ENCODE measurements around the gene ZSCAN5B. TPM values are rescaled to one million over a fixed set of nuclear protein-coding genes. Genes with fewer than 3 reads are reported as not detected.

ZSCAN5B gene
- total RNA-seq, 1 donor from 2014 or later: not detected

GRCh38 chr19:56201973-56202372 lies 4.4 kb upstream of the ZSCAN5B start, which contains the start of gene ZSCAN5C:
Gene ZSCAN5C (plus strand): TSS chr19:56202273. CDS start chr19:56205914, 3,641 bp downstream.
- TF ChIP-seq CTCF (IDR thresholded peaks at IDR 0.05): no peak
- H3K4me1 Mint-ChIP-seq (ENCODE audit: unreplicated experiment): no peaks in the 10 kb centered on the region
- H3K4me3 Mint-ChIP-seq (ENCODE audit: unreplicated experiment): no peak within 1 kb of the TSS
- H3K27ac Mint-ChIP-seq (ENCODE audit: unreplicated experiment): no peak within 1 kb of the TSS
- H3K9me3 Mint-ChIP-seq (ENCODE audit: unreplicated experiment): peaks cover 11% of the 10 kb centered on the region
- no peak for DNase-seq (ENCODE audit: extremely low spot score, unreplicated experiment)
- H3K27me3 Mint-ChIP-seq (ENCODE audit: unreplicated experiment): no peaks in the 10 kb centered on the region
- no peaks in the 10 kb centered on the region for H3K36me3 Mint-ChIP-seq (ENCODE audit: unreplicated experiment)

DNA sequence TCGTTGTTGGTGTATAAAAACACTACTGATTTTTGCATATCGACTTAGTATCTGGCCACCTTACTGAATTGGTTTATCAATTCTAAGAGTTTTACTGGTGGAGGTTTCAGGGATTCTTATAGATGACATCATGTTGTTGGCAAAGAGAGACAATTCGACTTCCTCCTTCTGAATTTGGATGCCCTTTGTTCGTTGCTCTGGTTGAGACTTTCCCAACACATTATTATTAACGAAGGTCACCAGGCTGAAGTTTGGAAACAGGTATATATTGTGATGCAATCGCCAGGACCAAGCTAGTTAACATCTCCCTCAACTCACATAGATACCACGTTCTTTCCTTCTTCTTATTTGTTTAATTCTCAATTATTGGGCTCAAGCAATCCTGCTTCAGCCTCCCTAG lies 2.1 kb upstream of the ZSCAN5B start:
- Mint-ChIP-seq H3K27me3 (ENCODE audit: unreplicated experiment) (no peaks in the 10 kb centered on the region), H3K4me1 (ENCODE audit: unreplicated experiment) (no peaks in the 10 kb centered on the region), H3K9me3 (ENCODE audit: unreplicated experiment) (peaks cover 4% of the 10 kb centered on the region)

GRCh38 chr19:56193981-56194640 lies 3.5 kb downstream of the ZSCAN5B start:
- no peak overlapping the region for H3K27ac Mint-ChIP-seq (ENCODE audit: unreplicated experiment)
- no peaks in the 10 kb centered on the region for H3K4me1 Mint-ChIP-seq (ENCODE audit: unreplicated experiment)
- DNase-seq (ENCODE audit: extremely low spot score, unreplicated experiment): no peak
- TF ChIP-seq CTCF (IDR thresholded peaks at IDR 0.05): no peak
- no peak overlapping the region for H3K4me3 Mint-ChIP-seq (ENCODE audit: unreplicated experiment)
- H3K36me3 Mint-ChIP-seq (ENCODE audit: unreplicated experiment): no peaks in the 10 kb centered on the region
- H3K27me3 Mint-ChIP-seq (ENCODE audit: unreplicated experiment): no peaks in the 10 kb centered on the region
- peaks cover 4% of the 10 kb centered on the region for H3K9me3 Mint-ChIP-seq (ENCODE audit: unreplicated experiment)

More for the DNA sequence above, 2.1 kb upstream of the ZSCAN5B start:
- DNase-seq (ENCODE audit: extremely low spot score, unreplicated experiment): no peak
- Mint-ChIP-seq H3K27ac (ENCODE audit: unreplicated experiment) (no peak overlapping the region), H3K36me3 (ENCODE audit: unreplicated experiment) (no peaks in the 10 kb centered on the region), H3K4me3 (ENCODE audit: unreplicated experiment) (no peak overlapping the region)
- no peak for TF ChIP-seq CTCF (IDR thresholded peaks at IDR 0.05)

DNA sequence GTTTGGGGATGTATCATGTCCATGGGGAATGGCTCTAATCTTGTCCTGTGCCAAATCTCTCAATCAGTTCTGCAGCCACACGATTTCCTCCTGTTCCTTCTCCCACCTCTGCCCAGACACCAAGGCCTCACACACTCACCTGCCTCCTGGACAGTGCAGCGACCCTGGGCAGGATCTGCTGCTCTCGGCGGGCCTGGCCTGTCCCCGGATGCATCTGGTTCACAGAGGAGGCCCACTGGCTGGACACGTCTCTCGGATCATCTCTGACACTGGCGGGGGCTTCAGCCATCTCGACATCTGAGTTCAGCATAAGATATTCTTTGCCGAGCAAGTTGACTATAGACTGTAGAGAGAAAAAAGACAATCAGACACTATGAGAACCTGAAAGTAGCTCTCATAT lies 5.9 kb downstream of the ZSCAN5B start:
- H3K27ac Mint-ChIP-seq (ENCODE audit: unreplicated experiment): no peak overlapping the region
- no peak for TF ChIP-seq CTCF (IDR thresholded peaks at IDR 0.05)
- no peak for DNase-seq (ENCODE audit: extremely low spot score, unreplicated experiment)
- H3K4me1 Mint-ChIP-seq (ENCODE audit: unreplicated experiment): no peaks in the 10 kb centered on the region
- no peaks in the 10 kb centered on the region for H3K9me3 Mint-ChIP-seq (ENCODE audit: unreplicated experiment)
- no peaks in the 10 kb centered on the region for H3K27me3 Mint-ChIP-seq (ENCODE audit: unreplicated experiment)
- H3K4me3 Mint-ChIP-seq (ENCODE audit: unreplicated experiment): no peak overlapping the region
- no peaks in the 10 kb centered on the region for H3K36me3 Mint-ChIP-seq (ENCODE audit: unreplicated experiment)

GRCh38 chr19:56191115-56191514 lies 6.5 kb downstream of the ZSCAN5B start:
- Mint-ChIP-seq H3K4me1 (ENCODE audit: unreplicated experiment) (no peaks in the 10 kb centered on the region), H3K9me3 (ENCODE audit: unreplicated experiment) (no peaks in the 10 kb centered on the region), H3K4me3 (ENCODE audit: unreplicated experiment) (no peak overlapping the region), H3K27ac (ENCODE audit: unreplicated experiment) (no peak overlapping the region), H3K27me3 (ENCODE audit: unreplicated experiment) (no peaks in the 10 kb centered on the region), H3K36me3 (ENCODE audit: unreplicated experiment) (no peaks in the 10 kb centered on the region)
- TF ChIP-seq CTCF (IDR thresholded peaks at IDR 0.05): no peak
- no peak for DNase-seq (ENCODE audit: extremely low spot score, unreplicated experiment)

All from osteocyte (in vitro differentiated cells).